ENCODE measurements around the gene GCNT2.
"Not testable (repeated sequence)": the region's sequence is repeated elsewhere in the genome, so short reads cannot be mapped to it uniquely, and the experiment has no call there.

GCNT2 gene

GRCh38 chr6:10595731-10596664 lies 74.8 kb downstream of the GCNT2 start:
- no peak for DNase-seq (ENCODE audit: low read depth)
- no peak overlapping the region for H3K4me3 ChIP-seq (ENCODE audit: low read depth, low read length)

- no peak for DNase-seq (ENCODE audit: low read depth)
- no peak overlapping the region for H3K4me3 ChIP-seq (ENCODE audit: low read depth, low read length)
Observed at GRCh38 chr6:10597499-10598001, 76.4 kb downstream of the GCNT2 start.

GRCh38 chr6:10598084-10598960 lies 77.2 kb downstream of the GCNT2 start:
- DNase-seq (ENCODE audit: low read depth) = no peak
- H3K4me3 ChIP-seq (ENCODE audit: low read depth, low read length) = no peak overlapping the region

GRCh38 chr6:10599046-10599445 lies 77.9 kb downstream of the GCNT2 start:
- H3K4me3 ChIP-seq (ENCODE audit: low read depth, low read length) = no peak overlapping the region
- DNase-seq (ENCODE audit: low read depth) = no peak

- not testable (repeated sequence) for H3K4me3 ChIP-seq (ENCODE audit: low read depth, low read length)
Observed at GRCh38 chr6:10600681-10601080, 79.5 kb downstream of the GCNT2 start.

GRCh38 chr6:10603219-10603618 lies 82.1 kb downstream of the GCNT2 start:
- H3K4me3 ChIP-seq (ENCODE audit: low read depth, low read length) = no peak overlapping the region

More at GRCh38 chr6:10600681-10601080, 79.5 kb downstream of the GCNT2 start:
- not testable (repeated sequence) for DNase-seq (ENCODE audit: low read depth)

GRCh38 chr6:10609038-10609437 lies 87.9 kb downstream of the GCNT2 start:
- DNase-seq (ENCODE audit: low read depth) = no peak
- H3K4me3 ChIP-seq (ENCODE audit: low read depth, low read length) = no peak overlapping the region

More at GRCh38 chr6:10603219-10603618, 82.1 kb downstream of the GCNT2 start:
- no peak for DNase-seq (ENCODE audit: low read depth)

GRCh38 chr6:10610289-10610688 lies 89.1 kb downstream of the GCNT2 start:
- no peak overlapping the region for H3K4me3 ChIP-seq (ENCODE audit: low read depth, low read length)
- DNase-seq (ENCODE audit: low read depth) = no peak

- no peak for DNase-seq (ENCODE audit: low read depth)
- no peak overlapping the region for H3K4me3 ChIP-seq (ENCODE audit: low read depth, low read length)
Observed at GRCh38 chr6:10612161-10612560, 91.0 kb downstream of the GCNT2 start.

- DNase-seq (ENCODE audit: low read depth) = no peak
- no peak overlapping the region for H3K4me3 ChIP-seq (ENCODE audit: low read depth, low read length)
Observed at GRCh38 chr6:10613077-10613476, 91.9 kb downstream of the GCNT2 start.

GRCh38 chr6:10613723-10614122 lies 92.6 kb downstream of the GCNT2 start:
- DNase-seq (ENCODE audit: low read depth) = no peak
- no peak overlapping the region for H3K4me3 ChIP-seq (ENCODE audit: low read depth, low read length)

- no peak for DNase-seq (ENCODE audit: low read depth)
- no peak overlapping the region for H3K4me3 ChIP-seq (ENCODE audit: low read depth, low read length)
Observed at GRCh38 chr6:10615675-10616074, 94.5 kb downstream of the GCNT2 start.

GRCh38 chr6:10616266-10616665 lies 95.1 kb downstream of the GCNT2 start:
- DNase-seq (ENCODE audit: low read depth); H3K4me3 ChIP-seq (ENCODE audit: low read depth, low read length): not testable (repeated sequence)

- no peak for DNase-seq (ENCODE audit: low read depth)
Observed at GRCh38 chr6:10617008-10617696, 96.0 kb downstream of the GCNT2 start.

GRCh38 chr6:10618409-10618808 lies 97.3 kb downstream of the GCNT2 start:
- DNase-seq (ENCODE audit: low read depth) = no peak
- H3K4me3 ChIP-seq (ENCODE audit: low read depth, low read length) = no peak overlapping the region

More at GRCh38 chr6:10617008-10617696, 96.0 kb downstream of the GCNT2 start:
- no peak overlapping the region for H3K4me3 ChIP-seq (ENCODE audit: low read depth, low read length)

GRCh38 chr6:10621213-10621612 lies 100.1 kb downstream of the GCNT2 start:
- no peak for DNase-seq (ENCODE audit: low read depth)

GRCh38 chr6:10621847-10622246 lies 100.7 kb downstream of the GCNT2 start:
- no peak overlapping the region for H3K4me3 ChIP-seq (ENCODE audit: low read depth, low read length)
- no peak for DNase-seq (ENCODE audit: low read depth)

More at GRCh38 chr6:10621213-10621612, 100.1 kb downstream of the GCNT2 start:
- no peak overlapping the region for H3K4me3 ChIP-seq (ENCODE audit: low read depth, low read length)

GRCh38 chr6:10624836-10625235 lies 103.7 kb downstream of the GCNT2 start:
- H3K4me3 ChIP-seq (ENCODE audit: low read depth, low read length) = no peak overlapping the region
- DNase-seq (ENCODE audit: low read depth) = no peak

- no peak overlapping the region for H3K4me3 ChIP-seq (ENCODE audit: low read depth, low read length)
Observed at GRCh38 chr6:10626154-10626741, 105.1 kb downstream of the GCNT2 start.

More at GRCh38 chr6:10626154-10626741, 105.1 kb downstream of the GCNT2 start:
- DNase-seq (ENCODE audit: low read depth) = no peak
